GM19023 (cell line): ENCODE results near the gene PRADC1.
"Not testable (repeated sequence)": the region's sequence is repeated elsewhere in the genome, so short reads cannot be mapped to it uniquely, and the experiment has no call there.

Experiments
- ATAC-seq: cut with Tn5 transposase; IDR thresholded peaks from one replicate; pipeline ENCODE4 v1.9.1; 2021; ENCODE audit warnings: mild to moderate bottlenecking, moderate library complexity; ENCODE audit not compliant: unreplicated experiment

The PRADC1 gene

DNA sequence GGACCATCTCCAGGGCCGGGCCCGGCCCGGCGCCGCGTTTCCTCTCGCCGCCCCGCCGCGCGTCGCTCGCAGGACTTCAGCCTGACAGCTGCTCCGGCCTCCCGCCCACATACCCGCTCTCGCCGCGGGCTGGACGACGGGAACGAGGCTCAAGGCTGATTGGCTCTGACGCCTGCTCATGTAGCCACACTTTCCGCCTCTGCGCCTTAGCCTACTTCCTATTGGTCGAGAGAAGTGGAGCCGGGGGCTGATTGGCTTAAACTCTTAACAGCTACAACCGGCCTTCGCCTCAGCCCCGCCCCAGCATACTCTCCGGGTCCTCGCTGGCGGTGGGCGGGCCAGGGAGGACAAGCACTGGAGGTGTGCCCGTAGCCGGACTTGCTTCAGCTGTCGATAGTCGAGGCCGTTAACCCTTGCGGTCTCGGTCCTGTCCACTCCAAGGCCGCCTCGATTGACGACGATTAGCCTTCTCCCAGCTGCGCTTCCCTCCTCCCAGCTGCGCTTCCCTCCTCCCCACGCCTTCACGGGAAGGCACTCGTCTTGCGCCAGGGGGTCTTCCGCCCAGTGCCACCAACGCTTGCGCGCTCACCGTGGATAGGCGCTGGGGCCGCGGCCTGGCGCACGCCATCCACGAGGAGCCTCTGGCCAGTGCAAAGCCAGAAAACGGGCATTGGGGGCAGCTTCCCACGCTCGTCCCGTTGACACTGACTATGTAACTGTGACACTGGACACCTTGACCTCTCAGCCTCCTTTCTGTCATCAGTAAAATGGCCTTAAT lies at the start of gene PRADC1:
Gene PRADC1 (minus strand): TSS at position 86 of the 778 bp plus-strand sequence. CDS start 79 bp downstream, at position 7.
- peak; percentile 90 for ATAC-seq

DNA sequence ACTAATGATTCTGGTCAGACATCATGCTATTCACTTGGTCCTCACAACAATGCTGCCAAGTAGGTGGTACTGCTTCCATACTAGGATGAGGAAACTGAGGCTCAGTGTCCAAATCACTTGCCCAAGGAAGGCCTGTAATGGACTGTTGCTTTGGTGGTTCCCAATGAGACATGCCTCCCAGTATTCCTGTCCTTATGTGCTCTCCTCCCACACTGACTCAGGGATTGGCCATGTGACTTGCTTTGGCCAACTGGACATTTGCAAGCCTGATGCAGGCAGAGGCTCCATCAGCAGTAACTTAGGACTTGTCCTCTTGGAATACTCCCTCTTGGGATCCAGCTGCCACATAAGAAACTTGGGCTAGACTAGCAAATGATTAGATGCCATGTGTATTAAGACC lies 48.2 kb upstream of the PRADC1 start:
- ATAC-seq = no peak

DNA sequence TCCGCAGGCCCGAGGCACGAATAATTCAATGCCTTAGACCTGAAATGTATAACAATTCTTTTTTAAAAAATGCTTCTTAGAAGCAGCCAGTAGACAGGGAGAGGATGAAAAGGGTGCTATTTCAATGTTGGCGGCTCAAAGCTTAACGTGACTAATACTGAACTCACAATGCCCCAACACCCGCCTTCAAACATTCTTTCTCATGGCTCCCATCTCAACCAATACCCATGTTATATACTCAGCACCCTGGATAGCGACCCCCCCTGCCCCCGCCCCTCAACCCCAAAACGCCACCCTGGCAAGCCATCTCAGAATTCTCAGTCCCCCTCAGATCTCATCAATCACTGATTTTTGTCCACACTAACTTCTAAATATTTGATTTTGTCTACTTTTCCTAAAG lies 46.8 kb upstream of the PRADC1 start:
- ATAC-seq = no peak

DNA sequence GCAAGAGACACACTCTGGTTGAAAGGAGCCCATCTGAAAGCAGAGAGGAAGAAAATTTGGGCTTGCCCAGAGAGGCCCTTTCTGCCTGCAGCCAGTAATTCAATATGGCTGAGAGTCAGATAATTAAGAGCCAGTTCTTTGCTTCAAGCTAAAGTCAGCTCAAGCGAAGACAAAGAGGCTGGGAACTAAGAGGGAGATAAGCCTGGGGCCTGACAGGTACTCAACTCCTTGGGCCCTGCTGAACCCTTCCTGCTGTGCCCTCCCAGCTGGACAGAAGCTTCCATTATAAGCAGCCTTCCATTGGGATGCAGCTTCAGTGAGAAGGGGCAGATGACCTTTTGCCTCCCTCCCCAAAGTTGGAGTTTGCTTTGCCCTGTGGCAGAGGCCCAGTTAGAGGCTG lies 39.2 kb upstream of the PRADC1 start:
- ATAC-seq = no peak

DNA sequence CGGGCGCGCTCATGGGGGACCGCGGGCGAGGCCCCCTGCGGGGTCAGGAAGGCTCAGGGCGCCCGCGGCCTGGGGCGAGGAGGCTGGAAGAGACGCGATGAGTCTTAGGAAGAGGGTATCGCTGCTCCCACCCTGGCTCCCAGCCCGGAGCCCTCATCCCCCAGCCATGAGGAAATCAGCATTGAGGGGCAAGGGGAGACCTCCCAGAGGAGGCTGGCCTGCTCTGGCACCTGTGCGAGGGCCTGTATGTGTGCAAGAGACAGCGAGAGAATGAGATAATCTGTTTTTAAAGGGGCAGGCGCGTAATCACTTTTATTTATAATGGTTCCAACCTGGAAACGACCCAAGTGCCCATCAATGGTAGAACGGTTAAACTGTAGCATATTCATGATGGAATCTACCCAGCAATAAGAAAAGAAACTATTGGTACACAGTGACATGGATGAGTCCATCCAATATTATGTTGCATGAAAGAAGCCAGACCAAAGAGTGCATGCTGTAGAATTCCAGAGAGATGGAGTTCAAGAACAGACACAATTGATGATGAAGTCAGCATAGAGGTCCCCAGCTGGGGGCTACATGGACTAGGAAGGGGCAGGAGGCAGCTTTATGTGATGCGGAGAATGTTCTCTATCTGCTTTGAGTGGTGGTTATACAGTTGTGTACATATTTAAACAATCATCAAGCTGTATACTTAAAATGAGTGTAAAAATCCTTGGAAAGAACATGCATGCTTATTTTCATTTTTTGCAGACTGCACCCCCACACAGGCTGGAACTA lies 36.8 kb upstream of the PRADC1 start:
- ATAC-seq = no peak

DNA sequence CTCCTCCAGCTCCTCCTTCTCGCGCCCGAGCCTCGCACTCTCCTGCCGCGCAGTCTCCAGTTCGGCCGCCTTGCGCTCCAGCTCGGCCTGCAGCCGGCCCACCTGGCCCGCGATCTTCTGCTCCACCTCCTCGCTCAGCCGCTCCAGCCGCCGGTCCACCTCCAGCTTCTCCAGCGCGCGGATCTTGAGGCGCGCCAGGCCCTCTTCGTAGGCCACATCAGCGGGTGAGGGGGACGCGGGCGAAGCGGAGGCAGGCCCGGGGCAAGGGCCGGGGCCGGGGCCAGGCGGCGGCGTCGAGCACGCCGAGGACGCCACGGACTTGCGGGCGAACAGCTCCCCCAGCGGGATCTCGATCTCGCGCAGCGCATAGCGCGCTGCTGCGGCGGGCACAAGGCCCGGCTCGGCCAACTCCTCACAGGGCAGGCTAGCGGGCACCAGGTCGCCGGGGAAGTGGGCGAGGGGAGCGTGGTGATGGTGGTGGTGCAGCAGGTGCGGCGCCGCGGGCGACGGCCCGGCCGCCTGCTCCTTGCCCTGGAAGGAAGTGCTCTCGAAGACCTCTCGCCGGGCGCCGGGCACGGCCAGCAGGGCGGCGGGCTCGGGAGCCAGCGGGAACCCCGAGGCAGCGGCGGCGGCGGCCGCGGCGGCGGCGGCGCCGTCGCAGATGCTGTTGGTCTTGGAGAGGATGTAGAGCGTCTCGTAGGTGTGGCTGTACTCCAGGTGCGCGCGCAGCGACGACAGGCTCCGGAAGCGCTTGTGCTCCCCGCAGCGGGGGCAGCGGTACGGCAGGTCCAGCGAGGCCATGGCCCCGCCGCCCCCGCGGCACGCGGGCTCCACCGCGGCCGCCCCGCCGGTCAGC lies 36.0 kb upstream of the PRADC1 start:
- ATAC-seq = peak; percentile 84

DNA sequence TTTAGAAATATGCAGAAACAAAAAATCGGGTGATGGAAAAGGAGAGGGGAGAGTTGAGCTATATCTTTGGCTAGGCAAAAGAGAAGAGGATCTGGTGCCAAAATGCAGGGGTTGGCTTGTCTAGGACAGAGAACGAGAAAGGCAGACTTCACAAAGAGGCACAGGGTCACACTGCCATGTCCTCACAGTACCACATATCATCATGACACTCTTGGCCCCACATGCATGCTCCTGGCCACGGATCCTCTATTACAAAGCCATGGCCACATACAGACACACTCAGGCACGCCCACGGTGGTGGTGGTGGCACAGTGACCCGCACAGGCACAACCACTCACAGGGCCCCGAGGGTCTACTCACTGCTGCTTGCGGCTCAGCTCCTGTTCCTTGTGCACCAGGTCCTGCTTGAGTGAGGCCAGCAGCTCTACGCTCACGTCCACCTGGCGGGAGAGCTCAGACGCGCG lies 35.4 kb upstream of the PRADC1 start:
- ATAC-seq = no peak

DNA sequence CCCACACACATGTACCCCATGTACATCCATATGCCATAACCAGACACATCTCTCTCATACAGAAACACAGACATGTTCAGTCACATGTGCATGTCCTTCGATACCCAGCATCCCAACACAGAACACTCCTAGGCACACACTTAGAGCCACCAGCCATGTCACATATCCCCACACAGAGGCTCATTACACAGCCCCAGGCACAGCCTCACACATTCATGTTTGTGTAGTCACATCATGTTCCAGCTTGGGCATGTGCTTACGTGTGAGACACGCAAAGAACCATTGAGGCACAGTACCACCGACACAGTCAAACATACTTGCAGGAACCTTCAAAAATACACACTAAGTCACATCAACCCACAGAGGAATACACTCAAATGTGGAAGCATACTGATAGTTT lies 34.0 kb upstream of the PRADC1 start:
- no peak for ATAC-seq

DNA sequence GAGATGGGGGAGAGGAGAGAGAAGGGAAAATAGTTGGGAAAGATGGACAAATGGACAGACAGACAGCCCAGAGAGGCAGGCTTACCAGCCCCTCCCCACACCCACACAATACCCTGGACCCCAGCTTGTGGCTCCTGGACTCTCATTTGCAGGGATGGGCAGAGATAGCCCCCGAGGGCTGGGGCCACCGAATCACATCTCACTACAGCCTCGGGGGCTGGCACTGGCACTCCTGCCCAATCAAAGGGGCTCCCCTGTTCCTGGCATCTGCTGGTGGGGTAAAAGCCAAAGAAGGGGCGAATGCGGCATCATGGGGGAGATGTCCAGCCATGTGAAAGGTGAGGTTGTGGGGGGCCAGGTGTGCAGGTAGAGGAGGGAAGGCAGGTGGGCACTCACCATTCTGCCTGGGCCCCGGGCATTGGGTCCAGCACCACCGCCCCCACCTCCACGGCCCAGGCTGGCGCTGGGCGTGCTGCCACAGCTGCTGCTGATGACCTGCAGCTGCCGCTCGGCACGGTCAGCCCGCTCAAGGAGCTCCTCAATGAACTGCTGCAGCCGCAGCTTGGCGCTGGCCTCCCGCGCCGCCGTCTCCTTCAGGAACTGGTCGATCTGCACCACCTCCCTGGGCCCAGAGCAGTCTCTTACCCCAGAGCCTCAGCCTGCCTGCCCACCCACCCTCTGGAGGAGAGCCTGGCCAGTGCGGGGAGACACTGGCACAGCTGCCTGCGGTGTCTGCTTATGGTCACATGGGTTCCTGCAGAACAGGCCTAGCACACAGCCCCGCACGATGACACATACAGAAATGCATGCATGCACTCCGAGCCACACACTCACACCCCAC lies 33.2 kb upstream of the PRADC1 start:
- no peak for ATAC-seq

DNA sequence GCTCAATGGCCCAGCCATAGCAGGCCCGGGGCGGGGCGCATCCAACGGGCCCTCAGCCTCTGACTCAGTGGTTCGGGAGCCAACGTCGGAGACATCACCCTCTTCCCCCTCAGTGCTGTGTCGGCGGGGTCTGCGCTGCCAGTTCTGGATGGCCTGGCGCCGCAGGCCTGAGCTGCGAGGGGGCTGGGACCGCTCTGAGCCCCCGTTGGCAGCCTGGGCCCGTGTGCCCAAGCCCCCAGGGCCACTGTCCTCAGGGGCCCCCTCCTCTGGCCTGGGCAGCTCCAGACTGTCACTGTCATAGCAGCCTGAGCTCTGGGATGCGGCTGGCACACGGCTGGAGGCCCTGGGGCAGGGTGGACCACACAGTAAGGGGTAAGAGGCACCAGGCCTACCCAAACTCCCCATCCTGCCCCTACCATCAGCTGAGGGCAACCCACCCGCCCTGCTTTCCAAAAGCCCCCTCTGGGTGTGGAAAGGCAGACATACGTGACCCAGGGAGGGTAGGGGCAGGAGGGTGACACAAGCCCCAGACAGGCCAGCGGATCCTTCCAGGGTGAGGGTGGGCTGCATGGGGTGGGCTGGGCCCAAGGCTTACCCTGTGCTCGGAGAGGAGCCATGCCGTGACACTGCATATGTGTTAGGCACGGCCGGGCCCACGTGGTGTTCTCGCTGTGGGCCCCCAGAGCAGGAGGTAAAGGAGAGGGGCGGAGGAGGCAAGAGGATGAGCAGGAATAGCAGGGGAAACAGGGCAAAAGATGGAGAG lies 32.4 kb upstream of the PRADC1 start:
- no peak for ATAC-seq

DNA sequence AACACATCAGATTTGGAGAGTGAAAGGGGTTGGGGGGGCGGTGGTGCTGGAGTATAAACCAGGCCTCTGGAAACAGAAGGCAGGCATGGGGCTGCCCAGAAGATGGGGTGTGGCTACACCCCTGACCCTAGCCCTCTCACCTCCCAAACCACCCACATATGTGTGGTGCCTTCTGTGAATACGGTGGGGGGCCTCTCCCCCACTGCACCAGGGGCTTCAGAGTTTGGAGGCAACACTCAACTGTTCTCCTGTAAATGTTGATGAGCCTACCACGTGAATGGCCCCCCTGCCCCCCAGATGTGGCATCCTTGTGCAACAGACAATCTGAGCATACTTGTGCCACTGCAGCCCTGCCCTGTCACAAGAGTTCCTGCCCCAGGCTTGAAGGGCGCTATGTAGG lies 31.7 kb upstream of the PRADC1 start:
- ATAC-seq = no peak

DNA sequence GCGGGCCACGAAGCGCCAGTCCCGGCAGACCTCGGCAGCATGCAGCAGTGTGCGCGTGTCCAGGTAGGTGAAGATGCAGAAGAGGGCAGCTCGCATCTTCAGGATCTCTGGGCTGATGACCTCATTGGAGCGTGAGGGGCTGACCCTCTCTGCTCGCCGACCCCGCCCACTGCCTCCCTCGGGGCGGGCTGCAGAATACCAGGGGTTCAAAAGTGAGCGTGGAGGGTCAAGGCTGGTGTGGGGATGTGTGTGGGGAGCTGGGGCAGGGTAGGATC lies 31.2 kb upstream of the PRADC1 start:
- ATAC-seq = no peak

DNA sequence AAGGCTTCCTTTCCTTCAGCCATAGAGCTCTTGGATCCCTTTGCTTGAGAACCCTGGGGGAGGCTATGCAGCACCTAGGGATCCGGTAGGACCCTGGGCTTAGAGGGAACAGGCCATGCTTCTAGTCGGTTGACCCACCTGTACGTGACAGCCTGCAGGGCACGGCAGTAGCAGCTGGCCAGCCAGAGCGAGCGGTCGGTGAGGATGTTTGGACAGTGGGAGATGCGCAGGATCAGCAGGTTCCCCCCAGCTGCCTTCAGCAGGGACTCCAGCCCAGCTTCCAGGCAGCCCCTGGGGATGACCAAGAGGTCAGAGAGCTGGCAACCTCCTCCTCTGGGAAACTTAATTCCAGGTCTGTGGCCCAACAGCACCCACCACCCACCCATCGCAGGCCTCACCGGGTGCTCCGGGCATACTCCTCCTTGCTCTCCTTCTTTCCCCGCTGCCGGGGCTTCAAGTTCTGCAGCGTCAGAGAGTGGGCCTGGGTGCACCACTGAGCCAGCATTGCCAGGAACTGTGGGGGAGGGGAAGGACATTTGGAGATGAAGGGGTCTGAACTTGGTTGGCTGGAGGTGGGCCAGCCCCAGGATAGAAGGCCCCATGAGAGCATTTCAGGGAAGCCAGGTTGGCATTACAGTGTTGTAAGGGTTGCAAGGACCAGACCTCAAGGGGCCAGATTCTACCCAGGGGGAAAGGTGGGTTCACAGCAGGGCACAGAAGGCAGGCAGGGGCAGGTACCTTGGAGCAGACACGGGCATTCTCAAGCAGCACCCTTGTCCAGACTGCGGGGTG lies 30.7 kb upstream of the PRADC1 start:
- ATAC-seq = no peak

DNA sequence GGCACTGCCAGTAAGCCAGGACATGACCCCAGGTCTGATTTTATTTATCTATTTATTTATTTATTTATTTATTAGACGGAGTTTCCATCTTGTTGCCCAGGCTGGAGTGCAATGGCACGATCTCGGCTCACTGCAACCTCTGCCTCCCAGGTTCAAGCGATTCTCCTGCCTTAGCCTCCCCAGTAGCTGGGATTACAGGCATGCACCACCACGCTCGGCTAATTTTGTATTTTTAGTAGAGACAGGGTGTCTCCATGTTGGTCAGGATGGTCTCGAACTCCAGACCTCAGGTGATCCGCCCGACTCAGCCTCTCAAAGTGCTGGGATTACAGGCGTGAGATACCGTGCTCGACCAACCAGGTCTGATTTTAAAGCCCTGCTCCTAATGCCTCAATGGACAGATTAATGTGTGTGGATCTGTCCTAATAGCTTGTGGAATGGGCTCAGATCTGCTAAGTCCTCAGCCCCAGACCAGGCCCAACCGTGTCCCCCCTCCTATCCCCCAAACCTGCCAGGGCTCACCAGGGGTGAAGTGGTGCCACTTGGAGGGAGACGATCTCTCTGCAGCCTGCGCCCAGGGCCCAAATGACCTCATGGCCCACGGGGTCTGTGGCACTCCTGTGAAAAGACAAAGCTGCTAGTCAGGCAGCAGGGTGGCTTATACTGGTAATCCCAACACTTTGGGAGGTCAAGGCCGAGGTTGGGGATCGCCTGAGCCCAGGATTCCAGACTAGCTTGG lies 29.8 kb upstream of the PRADC1 start:
- ATAC-seq = not testable (repeated sequence)

DNA sequence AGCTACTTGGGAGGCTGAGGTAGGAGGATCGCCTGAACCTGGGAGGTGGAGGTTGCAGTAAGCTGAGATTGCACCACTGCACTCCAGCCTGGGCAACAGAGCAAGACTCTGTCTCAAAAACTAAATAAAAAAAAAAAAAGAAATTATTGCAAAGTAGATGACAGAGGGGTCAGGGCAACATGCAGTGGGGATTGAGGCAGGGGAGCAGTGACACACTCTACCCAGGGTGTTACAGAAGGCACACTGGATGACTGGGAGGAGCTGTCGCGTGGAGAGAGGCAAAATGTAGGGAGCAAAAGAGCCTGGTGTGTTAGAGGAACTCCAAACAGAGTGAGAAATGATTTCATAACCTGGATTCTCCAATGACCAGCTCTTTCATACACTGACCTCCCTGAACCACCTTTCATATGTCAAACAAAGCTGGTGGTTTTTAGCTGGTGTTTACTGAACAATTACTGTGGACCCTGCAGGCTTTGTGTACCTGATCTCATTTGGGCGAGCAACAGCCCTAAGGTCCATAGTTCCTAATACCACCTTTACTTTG lies 29.1 kb upstream of the PRADC1 start:
- ATAC-seq = no peak

DNA sequence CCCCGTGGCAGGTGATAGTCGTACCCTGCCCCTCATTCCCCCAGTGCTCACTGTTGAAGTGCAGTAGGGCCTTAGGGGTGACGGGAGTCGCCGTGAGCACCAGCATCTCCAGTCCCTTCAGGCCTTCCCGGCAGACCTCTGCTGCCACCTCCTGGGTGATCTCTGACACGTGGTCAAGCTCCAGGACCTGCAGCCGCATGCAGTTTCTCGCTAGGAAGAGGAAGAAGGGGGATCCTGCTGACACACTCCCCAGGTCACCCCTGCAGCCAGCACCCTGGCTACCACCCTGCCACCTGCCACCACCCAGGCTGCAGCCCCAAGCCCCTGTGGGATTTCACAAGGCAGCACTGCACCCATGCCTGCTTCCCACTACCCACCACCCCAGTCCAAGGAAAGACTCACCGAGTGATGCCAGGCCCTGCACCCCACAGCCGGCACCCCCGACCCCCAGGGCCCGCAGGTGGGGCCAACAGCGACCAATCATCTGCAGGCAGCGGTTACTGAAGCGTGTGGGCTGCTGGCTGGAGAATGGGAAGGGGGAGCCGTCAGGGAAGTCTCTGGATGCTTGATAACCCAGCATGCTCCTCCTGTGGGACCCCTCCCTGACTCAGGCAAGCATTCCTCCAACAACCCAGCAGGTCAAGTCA lies 27.4 kb upstream of the PRADC1 start:
- ATAC-seq = no peak

DNA sequence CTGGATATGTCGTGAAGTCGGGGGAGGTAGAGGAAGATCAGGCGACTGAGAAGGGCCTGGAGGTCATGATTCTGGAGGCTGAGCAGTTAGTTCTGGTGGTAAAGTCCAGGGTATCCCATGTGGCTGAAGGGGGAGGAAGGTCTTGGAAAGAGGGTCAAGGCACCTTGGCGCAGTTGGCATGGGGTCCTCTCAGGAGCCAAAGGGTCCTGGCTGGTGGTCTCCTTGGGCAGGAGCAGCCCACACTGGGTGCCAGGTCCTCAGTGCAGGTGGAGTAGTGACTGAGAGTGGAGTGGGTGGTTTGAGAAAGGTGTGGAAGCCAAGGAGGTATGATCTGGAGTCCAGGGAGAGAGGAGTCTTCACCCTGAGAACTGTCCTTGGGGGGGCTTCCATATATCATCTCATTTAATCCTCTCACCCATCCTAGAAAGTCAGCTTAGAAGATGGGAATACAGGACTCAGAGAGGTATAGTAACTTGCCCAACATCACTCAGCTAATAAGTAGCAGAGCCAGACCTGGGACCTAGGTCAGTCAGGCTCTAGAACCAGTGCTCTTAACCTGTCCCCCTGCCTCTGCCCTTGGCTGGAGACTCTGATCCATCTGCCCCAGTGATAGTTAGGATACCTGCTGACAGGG lies 26.8 kb upstream of the PRADC1 start:
- ATAC-seq = no peak
